ENCODE measurements around the gene NMS.

DNA sequence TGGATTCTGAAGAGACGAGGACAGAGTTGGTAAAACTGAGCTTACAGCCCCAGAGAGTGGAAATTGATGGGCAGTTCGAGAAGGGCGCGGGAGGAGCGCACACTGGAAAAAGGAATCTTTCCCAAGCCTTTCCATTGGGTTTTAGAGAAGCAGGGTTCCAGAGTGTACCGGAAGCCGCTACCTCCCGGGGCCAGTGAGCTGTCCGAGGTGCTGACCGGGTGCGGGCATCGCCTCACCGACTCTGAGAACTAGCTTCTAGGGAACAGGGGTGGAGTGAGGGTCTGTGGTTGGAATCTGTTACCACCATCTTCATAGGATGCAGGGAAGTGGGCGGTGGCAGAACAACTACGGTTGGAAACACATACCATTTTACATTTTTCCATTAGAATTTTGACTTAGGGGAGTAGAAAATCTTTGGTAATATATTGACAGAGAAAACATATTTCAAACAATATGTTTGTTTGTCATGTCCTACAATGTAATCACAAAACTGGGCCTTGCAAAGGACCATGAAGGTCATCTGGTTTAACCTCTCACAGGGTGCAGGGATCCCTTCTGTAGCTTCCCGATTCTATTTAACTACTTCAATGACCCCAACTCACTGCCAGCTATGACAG, 724 bp downstream of the NMS start:
- TF ChIP-seq, protein P1, sequence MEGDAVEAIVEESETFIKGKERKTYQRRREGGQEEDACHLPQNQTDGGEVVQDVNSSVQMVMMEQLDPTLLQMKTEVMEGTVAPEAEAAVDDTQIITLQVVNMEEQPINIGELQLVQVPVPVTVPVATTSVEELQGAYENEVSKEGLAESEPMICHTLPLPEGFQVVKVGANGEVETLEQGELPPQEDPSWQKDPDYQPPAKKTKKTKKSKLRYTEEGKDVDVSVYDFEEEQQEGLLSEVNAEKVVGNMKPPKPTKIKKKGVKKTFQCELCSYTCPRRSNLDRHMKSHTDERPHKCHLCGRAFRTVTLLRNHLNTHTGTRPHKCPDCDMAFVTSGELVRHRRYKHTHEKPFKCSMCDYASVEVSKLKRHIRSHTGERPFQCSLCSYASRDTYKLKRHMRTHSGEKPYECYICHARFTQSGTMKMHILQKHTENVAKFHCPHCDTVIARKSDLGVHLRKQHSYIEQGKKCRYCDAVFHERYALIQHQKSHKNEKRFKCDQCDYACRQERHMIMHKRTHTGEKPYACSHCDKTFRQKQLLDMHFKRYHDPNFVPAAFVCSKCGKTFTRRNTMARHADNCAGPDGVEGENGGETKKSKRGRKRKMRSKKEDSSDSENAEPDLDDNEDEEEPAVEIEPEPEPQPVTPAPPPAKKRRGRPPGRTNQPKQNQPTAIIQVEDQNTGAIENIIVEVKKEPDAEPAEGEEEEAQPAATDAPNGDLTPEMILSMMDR (IDR thresholded peaks at IDR 0.05; ENCODE audit: poor library complexity, severe bottlenecking) = no peak
- no peak for TF ChIP-seq RAD21 (conservative IDR thresholded peaks at IDR 0.05)
- no peak for TF ChIP-seq POLR2AphosphoS5 (IDR thresholded peaks at IDR 0.05)
- no peak for TF ChIP-seq MXI1 (conservative IDR thresholded peaks at IDR 0.05; ENCODE audit: poor library complexity, severe bottlenecking)
- TF ChIP-seq EZH2 (IDR thresholded peaks at IDR 0.05; ENCODE audit: borderline replicate concordance, insufficient read depth, low read length, poor library complexity, severe bottlenecking) = no peak
- no peak for TF ChIP-seq EP300 (conservative IDR thresholded peaks at IDR 0.05; ENCODE audit: poor library complexity, severe bottlenecking)
- TF ChIP-seq, protein P2, sequence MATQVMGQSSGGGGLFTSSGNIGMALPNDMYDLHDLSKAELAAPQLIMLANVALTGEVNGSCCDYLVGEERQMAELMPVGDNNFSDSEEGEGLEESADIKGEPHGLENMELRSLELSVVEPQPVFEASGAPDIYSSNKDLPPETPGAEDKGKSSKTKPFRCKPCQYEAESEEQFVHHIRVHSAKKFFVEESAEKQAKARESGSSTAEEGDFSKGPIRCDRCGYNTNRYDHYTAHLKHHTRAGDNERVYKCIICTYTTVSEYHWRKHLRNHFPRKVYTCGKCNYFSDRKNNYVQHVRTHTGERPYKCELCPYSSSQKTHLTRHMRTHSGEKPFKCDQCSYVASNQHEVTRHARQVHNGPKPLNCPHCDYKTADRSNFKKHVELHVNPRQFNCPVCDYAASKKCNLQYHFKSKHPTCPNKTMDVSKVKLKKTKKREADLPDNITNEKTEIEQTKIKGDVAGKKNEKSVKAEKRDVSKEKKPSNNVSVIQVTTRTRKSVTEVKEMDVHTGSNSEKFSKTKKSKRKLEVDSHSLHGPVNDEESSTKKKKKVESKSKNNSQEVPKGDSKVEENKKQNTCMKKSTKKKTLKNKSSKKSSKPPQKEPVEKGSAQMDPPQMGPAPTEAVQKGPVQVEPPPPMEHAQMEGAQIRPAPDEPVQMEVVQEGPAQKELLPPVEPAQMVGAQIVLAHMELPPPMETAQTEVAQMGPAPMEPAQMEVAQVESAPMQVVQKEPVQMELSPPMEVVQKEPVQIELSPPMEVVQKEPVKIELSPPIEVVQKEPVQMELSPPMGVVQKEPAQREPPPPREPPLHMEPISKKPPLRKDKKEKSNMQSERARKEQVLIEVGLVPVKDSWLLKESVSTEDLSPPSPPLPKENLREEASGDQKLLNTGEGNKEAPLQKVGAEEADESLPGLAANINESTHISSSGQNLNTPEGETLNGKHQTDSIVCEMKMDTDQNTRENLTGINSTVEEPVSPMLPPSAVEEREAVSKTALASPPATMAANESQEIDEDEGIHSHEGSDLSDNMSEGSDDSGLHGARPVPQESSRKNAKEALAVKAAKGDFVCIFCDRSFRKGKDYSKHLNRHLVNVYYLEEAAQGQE (IDR thresholded peaks at IDR 0.05; ENCODE audit: borderline replicate concordance) = no peak
- TF ChIP-seq TAF1 (IDR thresholded peaks at IDR 0.05; ENCODE audit: low read depth) = no peak
